HepG2 (cell line): ENCODE measurements around the gene NARS2. TPM values are rescaled to one million over a fixed set of nuclear protein-coding genes. Genes with fewer than 3 reads are reported as not detected.

ENCODE experiments used
- BCL6 ChIP-seq: IDR thresholded peaks from 2 replicates; pipeline ENCODE4 v1.6.1; 2016; ENCODE audit warnings: missing genetic modification reagents, missing compliant biosample characterization
- CEBPG ChIP-seq: IDR thresholded peaks from 2 replicates; pipeline ENCODE4 v1.6.1; 2016
- ETV5 ChIP-seq: IDR thresholded peaks from 2 replicates; pipeline ENCODE4 v1.6.1; 2018; ENCODE audit warnings: missing biosample characterization, missing genetic modification reagents, inconsistent platforms, borderline replicate concordance
- FOXK1 ChIP-seq: sonication (generic); formaldehyde crosslinking; IDR thresholded peaks from 2 replicates; pipeline ENCODE4 v1.4.0; 2020; ENCODE audit warnings: low read depth, missing genetic modification reagents, borderline replicate concordance
- FOXK2 ChIP-seq: fragments of 450-650 bp; IDR thresholded peaks from 2 replicates; pipeline ENCODE4 v1.6.1; 2016
- MED13 ChIP-seq: sonication (generic); formaldehyde crosslinking; IDR thresholded peaks from 2 replicates; pipeline ENCODE4 v1.5.0; 2020; ENCODE audit warnings: missing genetic modification reagents
- NR2F2 ChIP-seq: IDR thresholded peaks from 2 replicates; pipeline ENCODE4 v1.6.1; 2012; ENCODE audit warnings: low read depth, inconsistent platforms, borderline replicate concordance
- ZBED4 ChIP-seq: sonication (generic); formaldehyde crosslinking; IDR thresholded peaks from 2 replicates; pipeline ENCODE4 v1.4.0; 2020; ENCODE audit warnings: missing genetic modification reagents, borderline replicate concordance
- ZBTB25 ChIP-seq: IDR thresholded peaks from 2 replicates; pipeline ENCODE4 v1.6.1; 2018; ENCODE audit warnings: missing genetic modification reagents
- ZNF281 ChIP-seq: sonication (generic); formaldehyde crosslinking; IDR thresholded peaks from 2 replicates; pipeline ENCODE4 v1.4.0; 2020; ENCODE audit warnings: missing genetic modification reagents, borderline replicate concordance
- ZNF414 ChIP-seq: sonication (generic); formaldehyde crosslinking; IDR thresholded peaks from 2 replicates; pipeline ENCODE4 v1.5.0; 2020; ENCODE audit warnings: missing genetic modification reagents
- ZNF609 ChIP-seq: sonication (generic); formaldehyde crosslinking; IDR thresholded peaks from 2 replicates; pipeline ENCODE4 v1.4.0; 2020; ENCODE audit warnings: mild to moderate bottlenecking, missing genetic modification reagents, borderline replicate concordance
- ZNF629 ChIP-seq: sonication (generic); formaldehyde crosslinking; conservative IDR thresholded peaks from 2 replicates; pipeline ENCODE4 v1.5.0; 2020; ENCODE audit warnings: missing genetic modification reagents
- polyA plus RNA-seq, 8 experiments: library from polyadenylated mRNA; depleted of rRNA in 3 of 8; stranded (reverse) in 7 of 8; unstranded in 1 of 8; fragments of >200 nt; fragmentation: Illumina TruSeq in 4 of 8; extraction: Trizol in 4 of 8; gene quantifications; 2 replicates each; pipeline versions ENCODE4 v1.2.1 to v1.2.3, GENCODE V29; 2011 to 2016; ENCODE audit warnings: low read depth in 4 of 8, missing spikeins in 1 of 8, mixed read lengths in 1 of 8; ENCODE audit not compliant: insufficient read depth in 1 of 8
- total RNA-seq, 5 experiments: library from RNA; depleted of rRNA; stranded (reverse); fragments of >200 nt; fragmentation: Illumina TruSeq; extraction: Trizol; gene quantifications; 2 replicates each; pipeline ENCODE4 v1.2.3, GENCODE V29; 2016; ENCODE audit warnings: low read depth in 1 of 5

Gene NARS2
- total and polyA plus RNA-seq, 2 of the 13 experiments (the other 11 are each of a cell fraction or from before 2014, with no cell fraction given): 45.9 to 65.0 TPM

- TF ChIP-seq ZNF414 (0 out of 2 replicates have a peak, but pooled peaks have one; percentile 29), ZBED4 (CRISPR knock-in tag) (peak; percentile 39; the same call in 1 of the 2 replicates), MED13 (CRISPR knock-in tag) (peak; percentile 78; the same call in 1 of the 2 replicates), NR2F2 (peak; percentile 47; the same call in 1 of the 2 replicates), ZNF609 (CRISPR knock-in tag) (peak; percentile 94), FOXK1 (CRISPR knock-in tag) (peak; percentile 84; the same call in 1 of the 2 replicates), ZNF629 (CRISPR knock-in tag) (peak; percentile 35; the same call in 1 of the 2 replicates), BCL6 (CRISPR knock-in tag) (peak; percentile 87), ZBTB25 (CRISPR knock-in tag) (peak; percentile 74), FOXK2 (peak; percentile 46; the same call in 1 of the 2 replicates), ZNF281 (CRISPR knock-in tag) (peak; percentile 39; the same call in 1 of the 2 replicates), CEBPG (CRISPR knock-in tag) (peak; percentile 94), ETV5 (CRISPR knock-in tag) (peak; percentile 38; the same call in 1 of the 2 replicates)
These were observed 26.4 kb upstream of the NARS2 start (continued) for GRCh38 chr11:78601066-78601465.
